Measurements from ENCODE around the gene GOLGA6L2. TPM values are rescaled to one million over a fixed set of nuclear protein-coding genes. Genes with fewer than 3 reads are reported as not detected.

Gene GOLGA6L2
- total and polyA plus RNA-seq, 2 experiments from 2014 or later = not detected

- no peaks in the 10 kb centered on the region for H3K79me2 ChIP-seq
- no peaks in the 10 kb centered on the region for H3K36me3 ChIP-seq (replicated peaks; ENCODE audit: insufficient read depth, low read depth)
- H3K9me3 ChIP-seq (ENCODE audit: low read depth) = no peaks in the 10 kb centered on the region
- TF ChIP-seq EZH2 (IDR thresholded peaks at IDR 0.05; ENCODE audit: borderline replicate concordance) (no peak), EZH2phosphoT487 (IDR thresholded peaks at IDR 0.05; ENCODE audit: low read depth, severe bottlenecking, unreplicated experiment) (no peak), CTCF (IDR thresholded peaks at IDR 0.05; ENCODE audit: poor library complexity) (no peak)
- H3K9me2 ChIP-seq (replicated peaks; ENCODE audit: insufficient read depth) = no peaks in the 10 kb centered on the region
- H3K27ac ChIP-seq = no peak overlapping the region
- no peak overlapping the region for H3K4me3 ChIP-seq
- H2AFZ ChIP-seq = no peak overlapping the region
- H3K27me3 ChIP-seq = no peaks in the 10 kb centered on the region
- H3K4me2 ChIP-seq = no peak overlapping the region
- H3K4me1 ChIP-seq (ENCODE audit: insufficient read depth) = no peaks in the 10 kb centered on the region
- no peaks in the 10 kb centered on the region for H4K20me1 ChIP-seq (ENCODE audit: insufficient read depth, poor library complexity, severe bottlenecking)
- DNase-seq (ENCODE audit: low spot score) = no peak
- 78% methylated on average over 3 of the region's 3 CpGs for WGBS (ENCODE audit: low lambda C conversion rate, missing lambda C conversion rate)
Measured at GRCh38 chr15:23482764-23483489, 35.9 kb upstream of the GOLGA6L2 start.

GRCh38 chr15:23482228-23482627 lies 35.2 kb upstream of the GOLGA6L2 start:
- no peak overlapping the region for H3K4me3 ChIP-seq
- no peak overlapping the region for H3K4me2 ChIP-seq
- no peaks in the 10 kb centered on the region for H3K9me3 ChIP-seq (ENCODE audit: low read depth)
- no peaks in the 10 kb centered on the region for H3K9me2 ChIP-seq (replicated peaks; ENCODE audit: insufficient read depth)
- 86% methylated on average over 1 of the region's 1 CpG for WGBS (ENCODE audit: low lambda C conversion rate, missing lambda C conversion rate)
- TF ChIP-seq EZH2phosphoT487 (IDR thresholded peaks at IDR 0.05; ENCODE audit: low read depth, severe bottlenecking, unreplicated experiment) (no peak), CTCF (IDR thresholded peaks at IDR 0.05; ENCODE audit: poor library complexity) (no peak)
- no peak for DNase-seq (ENCODE audit: low spot score)
- no peak overlapping the region for H3K27ac ChIP-seq
- H2AFZ ChIP-seq = no peak overlapping the region
- no peaks in the 10 kb centered on the region for H3K27me3 ChIP-seq
- no peaks in the 10 kb centered on the region for H4K20me1 ChIP-seq (ENCODE audit: insufficient read depth, poor library complexity, severe bottlenecking)
- no peaks in the 10 kb centered on the region for H3K36me3 ChIP-seq (replicated peaks; ENCODE audit: insufficient read depth, low read depth)
- no peaks in the 10 kb centered on the region for H3K4me1 ChIP-seq (ENCODE audit: insufficient read depth)
- no peaks in the 10 kb centered on the region for H3K79me2 ChIP-seq

- Histone ChIP-seq H4K20me1 (ENCODE audit: insufficient read depth, poor library complexity, severe bottlenecking) (no peaks in the 10 kb centered on the region), H3K27me3 (no peaks in the 10 kb centered on the region), H3K79me2 (no peaks in the 10 kb centered on the region), H3K4me3 (no peak overlapping the region), H3K4me1 (ENCODE audit: insufficient read depth) (no peaks in the 10 kb centered on the region), H3K9me3 (ENCODE audit: low read depth) (no peaks in the 10 kb centered on the region), H2AFZ (no peak overlapping the region), H3K4me2 (no peak overlapping the region), H3K27ac (no peak overlapping the region), H3K9me2 (replicated peaks; ENCODE audit: insufficient read depth) (no peaks in the 10 kb centered on the region), H3K36me3 (replicated peaks; ENCODE audit: insufficient read depth, low read depth) (no peaks in the 10 kb centered on the region)
- WGBS (ENCODE audit: low lambda C conversion rate, missing lambda C conversion rate) = 76% methylated on average over 6 of the region's 6 CpGs
- TF ChIP-seq EZH2phosphoT487 (IDR thresholded peaks at IDR 0.05; ENCODE audit: low read depth, severe bottlenecking, unreplicated experiment) (no peak), CTCF (IDR thresholded peaks at IDR 0.05; ENCODE audit: poor library complexity) (no peak), EZH2 (IDR thresholded peaks at IDR 0.05; ENCODE audit: borderline replicate concordance) (no peak)
- no peak for DNase-seq (ENCODE audit: low spot score)
Measured at GRCh38 chr15:23477920-23478319, 30.9 kb upstream of the GOLGA6L2 start.
